NCI-H146 (cell line): ENCODE data around the gene DUSP22.

Source experiments
- DNase-seq: peaks from one replicate; lab custom pipeline; 2025; lab: John Stamatoyannopoulos, UW

The DUSP22 gene

GRCh38 chr6:296151-297122, 4.2 kb downstream of the DUSP22 start:
- DNase-seq: no peak

GRCh38 chr6:297571-298232, 5.4 kb downstream of the DUSP22 start:
- DNase-seq: no peak

- DNase-seq: no peak
Measured at GRCh38 chr6:298233-299103, 6.2 kb downstream of the DUSP22 start.

- DNase-seq: no peak
Measured at GRCh38 chr6:299104-299980, 7.1 kb downstream of the DUSP22 start.

DNA sequence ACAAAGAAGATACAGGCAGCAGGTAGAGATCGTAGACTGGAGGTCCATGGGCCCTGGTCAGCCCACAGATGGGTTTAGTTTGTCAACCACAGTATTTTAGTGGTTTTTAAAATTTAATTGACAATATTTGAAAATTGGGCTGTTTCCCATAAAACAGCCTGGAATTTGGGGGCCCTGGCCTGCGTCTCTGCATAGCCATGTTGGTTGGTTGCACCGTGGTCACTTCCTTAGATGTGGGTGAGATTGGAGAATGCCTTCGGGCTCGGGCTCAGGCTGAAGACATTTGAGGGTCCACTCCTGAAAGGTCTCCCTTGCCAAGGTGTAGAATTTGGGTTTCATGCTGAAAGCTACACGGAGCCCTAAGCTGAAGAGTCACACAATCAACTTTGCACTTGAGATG, 7.7 kb downstream of the DUSP22 start:
- no peak for DNase-seq

GRCh38 chr6:300494-301198, 8.4 kb downstream of the DUSP22 start:
- DNase-seq: no peak

DNA sequence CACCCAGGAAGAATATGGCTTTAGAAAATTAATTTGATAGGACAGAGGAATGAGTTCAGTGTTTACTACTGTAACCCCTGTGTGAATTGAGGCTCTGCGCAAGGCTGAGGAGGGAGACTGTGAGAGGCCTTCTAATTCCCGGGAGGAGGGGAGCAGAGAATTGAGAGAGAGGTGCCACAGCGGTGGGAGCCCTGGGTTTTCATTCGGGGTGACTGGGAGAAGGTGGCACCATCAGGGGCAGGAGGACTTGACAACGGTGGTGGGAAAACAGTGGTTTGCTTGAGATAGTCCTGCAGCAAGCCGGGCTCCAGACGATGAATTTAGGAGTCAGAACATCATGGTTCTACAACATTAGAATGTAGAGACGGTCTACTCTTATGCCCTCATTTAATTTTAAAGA, 9.2 kb downstream of the DUSP22 start:
- no peak for DNase-seq

DNA sequence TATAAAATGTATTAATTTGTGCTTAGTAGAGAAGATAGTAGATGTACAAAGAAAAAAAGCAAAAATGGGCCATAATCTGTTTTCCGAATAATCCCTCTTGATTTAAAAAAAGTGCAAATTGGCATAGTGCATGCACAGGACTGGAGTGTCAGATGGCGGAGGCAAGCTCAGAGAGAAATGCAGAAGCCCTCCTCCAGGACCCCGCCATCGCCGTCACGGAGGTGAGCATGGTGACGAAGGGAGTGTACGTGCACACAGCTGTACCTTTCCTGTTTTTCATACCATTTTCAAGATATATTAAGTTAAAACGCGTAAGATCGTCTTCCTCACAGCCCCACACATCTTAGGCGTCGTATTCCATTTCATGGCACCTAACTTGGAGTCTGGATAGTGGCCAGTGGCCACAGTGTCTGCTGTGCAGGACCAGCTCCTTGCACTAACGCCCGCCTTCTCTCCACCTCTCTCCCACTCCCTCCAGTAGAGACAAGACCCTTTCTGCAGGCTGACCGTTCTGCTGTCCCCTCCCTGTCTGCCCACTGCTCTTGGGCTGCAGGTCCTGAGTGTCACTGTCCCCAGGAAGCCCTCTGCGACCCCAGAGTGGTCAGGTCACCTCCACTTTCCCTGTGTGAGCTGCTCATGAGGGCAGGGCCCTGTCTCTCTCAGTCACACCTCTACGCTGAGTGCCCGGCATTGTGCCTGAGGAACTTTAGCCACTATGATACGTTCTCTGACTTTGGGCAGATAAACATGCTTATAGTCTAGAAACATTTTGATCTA, 9.8 kb downstream of the DUSP22 start:
- no peak for DNase-seq

DNA sequence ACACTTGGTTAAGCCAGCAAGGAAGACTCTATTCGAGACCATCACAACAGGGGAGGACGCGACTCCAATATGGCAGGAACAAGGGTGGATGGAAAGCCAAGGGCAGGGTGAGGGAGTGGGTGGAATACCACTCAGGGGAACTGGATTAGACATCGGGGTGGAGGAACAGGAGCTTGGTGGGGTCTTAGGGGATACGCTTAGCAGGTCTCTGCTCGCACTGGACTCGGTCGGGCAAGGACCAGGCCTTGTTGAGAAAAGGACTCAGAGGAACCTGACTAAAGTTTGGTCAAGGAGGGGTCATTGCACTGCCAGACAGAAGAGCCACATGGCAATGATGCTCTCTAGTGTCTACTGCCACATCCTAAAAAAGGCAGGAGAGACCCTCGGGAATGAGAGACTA, 10.5 kb downstream of the DUSP22 start:
- DNase-seq: no peak

DNA sequence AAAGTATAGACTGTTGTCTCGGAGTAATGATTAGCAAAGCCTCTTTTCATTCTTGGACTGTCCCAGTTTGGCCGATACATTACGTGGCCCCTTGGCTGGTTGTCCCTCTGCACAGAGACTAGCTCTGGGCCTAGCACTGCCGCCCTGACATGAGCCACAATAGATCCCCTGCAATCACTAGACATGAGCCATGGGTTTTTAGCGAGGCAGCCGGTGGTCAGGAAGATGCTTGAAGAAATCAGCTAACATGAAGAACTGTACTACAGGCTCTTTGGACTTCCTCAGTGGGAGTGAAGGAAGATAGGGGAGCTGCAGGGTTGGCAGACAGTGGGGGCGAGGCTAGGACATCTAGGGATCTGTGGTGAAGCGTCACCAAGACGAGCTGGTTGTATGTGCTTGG, 11.0 kb downstream of the DUSP22 start:
- DNase-seq: no peak

GRCh38 chr6:303948-304558, 11.8 kb downstream of the DUSP22 start:
- DNase-seq: no peak

DNA sequence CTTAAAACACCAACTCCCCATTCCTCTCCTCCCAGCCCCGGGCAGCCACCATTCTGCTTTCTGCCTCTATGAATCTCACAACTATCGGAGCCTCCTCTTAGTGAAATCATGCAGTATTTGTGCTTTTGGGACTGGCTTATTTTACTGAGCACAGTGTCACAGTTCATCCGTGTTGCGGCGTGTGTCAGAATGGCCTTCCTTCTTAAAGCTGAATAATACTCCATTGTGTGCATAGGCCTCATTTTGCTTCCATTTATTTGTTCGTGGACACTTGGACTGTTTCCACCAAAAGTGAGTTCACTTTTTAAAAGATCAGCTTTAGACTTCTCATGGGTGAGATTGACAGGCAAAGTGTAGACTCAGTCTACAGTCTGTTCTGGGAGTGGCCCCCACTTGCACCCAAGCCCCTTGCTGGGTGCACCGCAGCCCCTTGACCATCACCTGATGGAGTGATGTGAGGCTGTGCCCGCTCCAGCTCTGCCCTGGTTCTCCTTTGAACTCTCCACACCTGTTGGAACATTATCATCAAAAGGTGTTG, 12.6 kb downstream of the DUSP22 start:
- no peak for DNase-seq

GRCh38 chr6:305371-306206, 13.3 kb downstream of the DUSP22 start:
- DNase-seq: no peak

GRCh38 chr6:306641-307061, 14.4 kb downstream of the DUSP22 start:
- no peak for DNase-seq

DNA sequence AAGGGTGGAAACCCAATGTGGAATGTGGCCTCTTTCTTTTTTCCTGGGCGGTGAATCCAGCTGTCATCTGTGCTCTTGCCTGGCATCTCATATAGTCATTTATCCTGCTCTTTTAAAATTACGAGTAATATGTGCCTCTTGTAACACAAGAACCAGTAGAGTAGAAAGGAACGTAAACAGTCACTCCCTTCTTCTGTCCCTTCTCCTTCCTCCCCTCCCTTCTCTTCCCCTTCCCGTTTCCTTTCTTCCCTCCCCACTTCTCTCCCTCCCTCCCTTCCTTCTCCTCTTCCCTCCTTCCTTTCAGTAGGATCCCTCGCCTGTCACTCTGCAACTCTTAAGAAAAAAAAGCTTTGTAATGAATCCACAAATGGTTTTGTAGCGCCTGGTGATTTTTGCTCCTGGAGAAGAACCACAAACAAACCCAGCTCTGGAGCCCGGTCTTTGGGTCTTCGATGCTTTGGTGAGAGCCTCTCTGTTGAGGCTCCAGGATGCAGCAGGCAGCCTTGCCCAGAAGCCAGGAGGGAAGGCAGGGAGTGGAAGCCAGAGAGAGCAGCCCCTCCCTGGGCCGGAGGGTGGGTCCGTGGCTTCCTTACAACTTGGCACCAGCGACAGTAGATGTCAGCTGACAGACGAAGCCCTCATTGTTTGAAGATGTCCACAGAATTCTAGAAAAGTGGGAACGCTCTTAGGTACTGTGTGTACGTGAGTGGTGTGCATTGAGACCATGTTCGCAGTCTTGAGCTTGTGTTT, 15.0 kb downstream of the DUSP22 start:
- no peak for DNase-seq

- DNase-seq: no peak
Measured at GRCh38 chr6:307874-308273, 15.6 kb downstream of the DUSP22 start.

- DNase-seq: no peak
Measured at GRCh38 chr6:308307-308706, 16.0 kb downstream of the DUSP22 start.

DNA sequence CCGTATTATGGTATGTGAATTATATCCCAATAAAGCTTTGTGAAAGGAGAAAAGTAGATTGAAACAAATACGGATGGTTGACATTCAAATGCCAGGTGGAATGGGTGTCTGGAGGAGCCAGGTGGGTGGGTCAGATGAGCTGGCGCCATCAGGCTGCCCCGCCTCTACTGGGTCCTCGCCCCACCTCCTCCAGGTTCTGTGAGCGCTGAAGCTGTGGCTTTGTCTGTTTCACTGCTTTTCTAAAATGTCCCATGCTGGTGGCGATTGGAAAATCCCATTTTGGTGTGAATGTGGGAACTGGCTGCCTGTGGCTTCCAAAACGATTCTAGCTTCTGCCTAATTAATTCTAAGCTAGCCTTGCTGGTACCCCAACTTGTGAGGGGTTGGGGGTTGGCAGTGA, 16.5 kb downstream of the DUSP22 start:
- no peak for DNase-seq
